Activated CD4-positive, alpha-beta T cell treated with anti-CD3 and anti-CD28 coated beads, Interleukin-2, amount 10 ng/mL, durations not matched to agents 24 days and 14 days (primary cell): ENCODE measurements around the gene CD7. TPM values are rescaled to one million over a fixed set of nuclear protein-coding genes. Genes with fewer than 3 reads are reported as not detected.
"Not testable (repeated sequence)": the region's sequence is repeated elsewhere in the genome, so short reads cannot be mapped to it uniquely, and the experiment has no call there.

Experiments
- DNase-seq: peaks from one replicate; pipeline ENCODE4 v3.0.0; 2022
- H3K27ac Mint-ChIP-seq: one replicate; pipeline ENCODE4 v1.8.0; 2022; ENCODE audit warnings: mild to moderate bottlenecking, mixed read lengths
- H3K27me3 Mint-ChIP-seq: one replicate; pipeline ENCODE4 v1.8.0; 2022; ENCODE audit warnings: mixed read lengths
- H3K36me3 Mint-ChIP-seq: one replicate; pipeline ENCODE4 v1.8.0; 2022; ENCODE audit warnings: low read depth, mild to moderate bottlenecking, mixed read lengths
- H3K4me1 Mint-ChIP-seq: one replicate; pipeline ENCODE4 v1.8.0; 2021; ENCODE audit warnings: mixed read lengths
- H3K4me3 Mint-ChIP-seq: one replicate; pipeline ENCODE4 v1.8.0; 2022; ENCODE audit warnings: mild to moderate bottlenecking, moderate library complexity, mixed read lengths
- H3K9me3 Mint-ChIP-seq: one replicate; pipeline ENCODE4 v1.8.0; 2021; ENCODE audit warnings: mixed read lengths
- intact Hi-C: fragments of 100-400 bp; cut with micrococcal nuclease; formaldehyde crosslinking; loops from one replicate; pipeline ENCODE4 v1.15.1; 2023
- total RNA-seq: library from RNA; stranded (reverse); gene quantifications from 2 replicates; pipeline ENCODE4 v1.2.3, GENCODE V29; 2022

Gene CD7
- total RNA-seq, 1 donor from 2014 or later, result 413 TPM

DNA sequence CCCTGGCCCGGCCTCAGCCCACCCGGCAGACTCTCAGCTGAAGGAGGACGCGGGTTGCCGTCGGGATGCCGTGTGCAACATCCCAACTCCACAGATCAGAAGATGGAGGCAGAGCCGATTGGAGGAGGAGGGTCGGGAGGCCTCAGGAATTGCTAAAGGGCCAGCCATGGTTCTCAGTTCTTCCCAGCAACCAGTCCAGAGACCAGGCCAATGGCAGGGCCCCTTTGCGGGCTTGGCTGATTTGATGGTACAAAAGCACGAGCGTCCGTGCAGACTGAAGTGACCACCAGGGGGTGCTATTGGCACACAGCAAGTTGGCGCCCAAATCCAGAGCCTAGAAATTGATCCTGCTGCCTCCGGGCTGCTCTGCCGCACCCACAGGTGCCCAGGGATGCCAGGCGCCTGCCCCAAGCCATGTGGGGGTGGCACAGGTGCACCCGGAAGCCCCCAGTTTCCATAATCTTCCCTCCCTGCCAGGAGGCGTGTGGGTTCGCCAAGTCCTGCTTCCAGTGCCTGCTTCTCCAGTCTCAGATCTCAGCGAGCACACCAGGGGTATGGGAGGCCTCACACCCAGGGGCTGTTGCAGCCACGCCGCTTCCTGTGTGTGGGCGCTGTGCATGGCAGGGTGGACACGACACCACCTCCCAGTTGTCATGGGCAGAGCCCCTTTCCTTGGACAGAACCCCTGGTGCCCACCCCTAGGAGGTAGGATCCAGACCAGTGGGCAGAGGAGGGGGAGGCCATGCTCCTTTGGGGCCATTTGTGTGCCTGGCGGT is 34.5 kb upstream of the CD7 start:
- Mint-ChIP-seq H3K9me3 (no peaks in the 10 kb centered on the region), H3K4me1 (peaks cover 2% of the 10 kb centered on the region)

GRCh38 chr17:82351254-82351712 is 33.9 kb upstream of the CD7 start:
- Mint-ChIP-seq H3K27ac (no peak overlapping the region), H3K4me3 (no peak overlapping the region), H3K36me3 (no peaks in the 10 kb centered on the region), H3K4me1 (peaks cover 7% of the 10 kb centered on the region), H3K9me3 (no peaks in the 10 kb centered on the region), H3K27me3 (peaks cover 6% of the 10 kb centered on the region)
- intact Hi-C loops, result loop anchor here (5.0 kb wide), 1 partner anchor 201 kb away; no protein-coding TSS in a partner anchor
- DNase-seq, result no peak

More for the DNA sequence above, 34.5 kb upstream of the CD7 start:
- Mint-ChIP-seq H3K36me3 (no peaks in the 10 kb centered on the region), H3K4me3 (no peak overlapping the region), H3K27me3 (peaks cover 3% of the 10 kb centered on the region), H3K27ac (no peak overlapping the region)
- DNase-seq, result peak; percentile 94
- intact Hi-C loops, result loop anchor here (1.0 to 5.0 kb wide), 2 partner anchors 62 to 200 kb away; no protein-coding TSS in a partner anchor

DNA sequence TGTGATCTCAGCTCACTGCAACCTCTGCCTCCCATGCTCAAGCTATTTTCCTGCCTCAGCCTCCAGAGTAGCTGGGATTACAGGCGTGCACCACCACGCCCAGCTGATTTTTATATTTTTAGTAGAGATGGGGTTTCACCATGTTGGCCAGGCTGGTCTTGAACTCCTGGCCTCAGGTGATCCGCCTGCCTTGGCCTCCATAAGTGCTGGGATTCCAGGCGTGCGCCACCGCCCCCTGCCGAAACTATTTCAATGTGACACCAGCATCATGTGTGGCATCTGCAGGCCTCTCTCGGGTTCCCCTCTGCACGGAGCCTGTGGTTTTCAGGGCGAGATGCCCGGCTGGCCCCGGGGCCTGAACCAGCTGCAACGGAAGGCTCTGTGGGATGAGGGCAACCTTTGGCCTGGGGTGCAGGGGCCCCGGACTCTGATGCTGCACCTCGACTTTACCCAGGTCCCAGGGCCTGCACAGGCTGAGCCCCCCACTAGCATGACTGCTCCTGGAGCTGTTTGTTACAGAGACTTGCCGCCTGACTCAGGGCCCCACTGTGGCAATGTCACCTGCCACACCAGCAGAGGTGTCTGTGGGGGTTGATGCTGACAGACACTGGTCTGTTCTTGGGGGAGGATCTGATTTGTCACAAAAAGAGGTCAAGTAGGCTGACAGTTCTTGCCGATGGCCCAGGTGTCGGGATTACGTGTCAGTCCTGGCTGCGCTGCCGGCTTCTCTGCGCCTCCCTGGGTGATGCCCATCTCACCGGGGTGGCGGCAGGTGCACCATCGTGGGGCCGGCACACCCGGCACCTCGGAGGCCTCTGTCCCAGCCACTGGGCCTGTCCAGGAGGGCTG is 33.0 kb upstream of the CD7 start:
- Mint-ChIP-seq H3K4me1 (peaks cover 7% of the 10 kb centered on the region), H3K9me3 (no peaks in the 10 kb centered on the region), H3K27me3 (peaks cover 7% of the 10 kb centered on the region), H3K27ac (no peak overlapping the region), H3K4me3 (no peak overlapping the region), H3K36me3 (no peaks in the 10 kb centered on the region)
- intact Hi-C loops, result loop anchor here (5.0 kb wide), 1 partner anchor 202 kb away; no protein-coding TSS in a partner anchor
- peak; percentile 83 for DNase-seq

- no peaks in the 10 kb centered on the region for H3K9me3 Mint-ChIP-seq
- intact Hi-C loops, result no loop called here
- H3K27me3 Mint-ChIP-seq, result peaks cover 5% of the 10 kb centered on the region
- H3K4me3 Mint-ChIP-seq, result no peak overlapping the region
- H3K4me1 Mint-ChIP-seq, result peaks cover 7% of the 10 kb centered on the region
- H3K27ac Mint-ChIP-seq, result no peak overlapping the region
- H3K36me3 Mint-ChIP-seq, result no peaks in the 10 kb centered on the region
- DNase-seq, result no peak
These were observed 31.9 kb upstream of the CD7 start for GRCh38 chr17:82349287-82349701.

- H3K27me3 Mint-ChIP-seq, result peaks cover 5% of the 10 kb centered on the region
- H3K4me1 Mint-ChIP-seq, result peaks cover 7% of the 10 kb centered on the region
- H3K4me3 Mint-ChIP-seq, result no peak overlapping the region
- no peaks in the 10 kb centered on the region for H3K36me3 Mint-ChIP-seq
- H3K9me3 Mint-ChIP-seq, result no peaks in the 10 kb centered on the region
- no peak overlapping the region for H3K27ac Mint-ChIP-seq
- intact Hi-C loops, result no loop called here
- no peak for DNase-seq
These were observed 31.5 kb upstream of the CD7 start for GRCh38 chr17:82348866-82349265.

GRCh38 chr17:82348434-82348833 is 31.0 kb upstream of the CD7 start:
- intact Hi-C loops, result no loop called here
- no peaks in the 10 kb centered on the region for H3K36me3 Mint-ChIP-seq
- H3K4me1 Mint-ChIP-seq, result peaks cover 7% of the 10 kb centered on the region
- no peak for DNase-seq
- H3K4me3 Mint-ChIP-seq, result no peak overlapping the region
- peaks cover 7% of the 10 kb centered on the region for H3K27me3 Mint-ChIP-seq
- no peak overlapping the region for H3K27ac Mint-ChIP-seq
- no peaks in the 10 kb centered on the region for H3K9me3 Mint-ChIP-seq

- H3K27me3 Mint-ChIP-seq, H3K36me3 Mint-ChIP-seq, H3K27ac Mint-ChIP-seq: not testable (repeated sequence)
These were observed 30.6 kb upstream of the CD7 start for GRCh38 chr17:82347994-82348393.

GRCh38 chr17:82346342-82347300 is 29.2 kb upstream of the CD7 start:
- no peaks in the 10 kb centered on the region for H3K36me3 Mint-ChIP-seq
- DNase-seq, result no peak
- H3K27ac Mint-ChIP-seq, result no peak overlapping the region
- intact Hi-C loops, result no loop called here
- H3K27me3 Mint-ChIP-seq, result peaks cover 8% of the 10 kb centered on the region
- H3K4me1 Mint-ChIP-seq, result peaks cover 7% of the 10 kb centered on the region
- no peaks in the 10 kb centered on the region for H3K9me3 Mint-ChIP-seq
- H3K4me3 Mint-ChIP-seq, result no peak overlapping the region

More at GRCh38 chr17:82347994-82348393, 30.6 kb upstream of the CD7 start:
- H3K4me3 Mint-ChIP-seq, H3K4me1 Mint-ChIP-seq, intact Hi-C loops, H3K9me3 Mint-ChIP-seq, DNase-seq: not testable (repeated sequence)

DNA sequence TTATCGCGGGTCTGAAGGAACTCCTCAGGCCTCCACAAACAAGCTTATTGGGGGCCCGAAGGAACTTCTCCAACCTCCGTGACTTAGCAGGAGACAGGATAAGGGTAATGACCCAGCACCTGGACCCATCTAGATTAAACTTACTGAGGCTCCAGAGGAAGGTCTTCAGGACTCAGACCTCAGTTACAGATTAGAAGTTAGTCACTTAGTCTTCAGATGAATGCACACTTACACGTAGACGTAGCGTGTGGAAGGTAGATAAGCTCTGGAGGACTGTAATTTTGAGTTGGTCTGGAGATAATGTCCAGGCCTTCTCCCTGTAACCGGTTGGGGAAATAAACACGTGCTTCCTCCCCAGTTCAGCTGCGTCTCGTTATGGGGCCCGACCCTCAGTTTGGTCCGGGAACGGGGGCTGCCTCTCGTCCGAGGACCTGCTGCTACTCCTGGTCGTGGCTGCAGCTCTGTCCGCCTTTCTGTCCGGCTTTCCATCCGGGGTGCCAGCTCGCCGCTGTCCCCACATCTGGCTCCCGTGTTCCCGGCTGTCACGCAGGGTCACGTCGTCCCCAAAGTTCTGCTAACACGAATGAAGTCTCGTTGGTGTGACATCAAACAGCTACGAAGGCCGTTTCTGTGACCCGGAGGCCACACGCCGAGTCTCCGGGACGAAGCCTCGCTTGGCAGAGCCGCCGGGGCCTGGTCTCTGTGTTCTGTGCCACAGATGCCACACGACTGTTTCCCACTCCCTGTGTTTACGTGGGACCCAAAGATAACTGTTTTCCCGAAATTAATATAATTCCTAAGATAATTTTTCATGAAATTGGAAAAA is 28.0 kb upstream of the CD7 start:
- Mint-ChIP-seq H3K27ac (no peak overlapping the region), H3K36me3 (no peaks in the 10 kb centered on the region), H3K9me3 (no peaks in the 10 kb centered on the region), H3K27me3 (peaks cover 8% of the 10 kb centered on the region), H3K4me1 (peaks cover 6% of the 10 kb centered on the region), H3K4me3 (no peak overlapping the region)
- no peak for DNase-seq
- intact Hi-C loops, result no loop called here

GRCh38 chr17:82344175-82344907 is 26.9 kb upstream of the CD7 start:
- H3K27ac Mint-ChIP-seq, result no peak overlapping the region
- H3K4me1 Mint-ChIP-seq, result peaks cover 6% of the 10 kb centered on the region
- no peak overlapping the region for H3K4me3 Mint-ChIP-seq
- H3K27me3 Mint-ChIP-seq, result peaks cover 6% of the 10 kb centered on the region
- H3K36me3 Mint-ChIP-seq, result no peaks in the 10 kb centered on the region
- intact Hi-C loops, result no loop called here
- no peak for DNase-seq
- no peaks in the 10 kb centered on the region for H3K9me3 Mint-ChIP-seq

GRCh38 chr17:82343560-82343959 is 26.2 kb upstream of the CD7 start:
- peaks cover 10% of the 10 kb centered on the region for H3K4me1 Mint-ChIP-seq
- no peaks in the 10 kb centered on the region for H3K9me3 Mint-ChIP-seq
- no peaks in the 10 kb centered on the region for H3K36me3 Mint-ChIP-seq
- no peak overlapping the region for H3K27ac Mint-ChIP-seq
- no peak for DNase-seq
- intact Hi-C loops, result no loop called here
- peaks cover 6% of the 10 kb centered on the region for H3K27me3 Mint-ChIP-seq
- H3K4me3 Mint-ChIP-seq, result no peak overlapping the region

GRCh38 chr17:82342361-82343079 is 25.1 kb upstream of the CD7 start:
- Mint-ChIP-seq H3K9me3 (no peaks in the 10 kb centered on the region), H3K27ac (no peak overlapping the region), H3K4me1 (peaks cover 10% of the 10 kb centered on the region), H3K4me3 (no peak overlapping the region), H3K36me3 (no peaks in the 10 kb centered on the region), H3K27me3 (peaks cover 6% of the 10 kb centered on the region)
- intact Hi-C loops, result no loop called here
- DNase-seq, result no peak
